NCI-H1417 (cell line): ENCODE results near the gene CKB.

Experiments used
- DNase-seq, 3 experiments: peaks; one replicate each; lab custom pipeline; 2025; lab: John Stamatoyannopoulos, UW

Gene CKB

DNA sequence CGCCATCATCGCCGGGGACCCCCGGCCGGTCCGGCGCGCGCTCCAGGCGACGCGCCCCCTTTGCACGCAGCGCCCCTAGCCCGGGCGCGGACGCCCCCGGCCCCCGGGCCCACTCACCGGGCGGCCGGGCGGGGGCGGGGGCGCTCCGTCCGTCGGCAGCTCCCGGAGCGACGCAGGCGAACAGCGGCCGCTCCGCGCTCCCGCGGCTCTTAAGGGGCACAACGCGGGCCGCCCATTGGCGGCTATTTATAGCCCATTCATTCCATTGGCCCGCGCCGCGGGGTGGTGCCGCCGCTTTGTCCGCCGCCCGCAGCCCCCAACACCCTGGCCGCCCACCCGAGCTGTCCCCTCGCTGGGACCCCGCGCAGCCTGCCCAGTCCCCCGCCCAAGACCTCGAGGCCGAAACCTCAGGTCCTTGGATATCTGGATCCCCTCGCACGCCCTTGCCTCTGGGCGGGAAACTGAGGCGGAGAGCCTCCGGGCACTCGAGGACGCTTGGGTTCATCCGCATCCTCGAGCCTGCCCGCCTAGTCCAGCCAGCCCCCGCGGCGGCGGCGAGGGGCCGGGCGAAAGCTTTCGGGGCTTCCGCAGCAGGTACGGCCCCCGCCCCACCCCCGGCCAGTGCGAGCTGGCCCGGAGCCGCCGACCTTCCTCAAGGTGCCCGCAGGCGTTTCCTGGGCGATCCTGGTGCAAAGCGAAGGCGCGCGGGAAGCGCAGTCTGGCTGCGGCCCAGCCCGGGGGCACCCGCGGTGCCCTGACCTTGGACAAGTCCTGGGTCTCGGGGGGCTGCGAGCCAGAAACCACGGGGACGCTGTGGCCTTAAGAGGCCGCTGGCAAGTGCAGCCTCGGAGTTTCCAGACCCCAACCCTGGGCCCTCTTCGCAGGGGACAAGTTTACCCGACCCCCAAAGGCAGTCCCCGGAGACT is at the start of gene CKB:
TSS of gene CKB (minus strand) at position 182 of the 926 bp plus-strand sequence. CDS start 337 bp downstream, outside the sequence.
- peak; percentile 87 to 92 (median 91) for DNase-seq

DNA sequence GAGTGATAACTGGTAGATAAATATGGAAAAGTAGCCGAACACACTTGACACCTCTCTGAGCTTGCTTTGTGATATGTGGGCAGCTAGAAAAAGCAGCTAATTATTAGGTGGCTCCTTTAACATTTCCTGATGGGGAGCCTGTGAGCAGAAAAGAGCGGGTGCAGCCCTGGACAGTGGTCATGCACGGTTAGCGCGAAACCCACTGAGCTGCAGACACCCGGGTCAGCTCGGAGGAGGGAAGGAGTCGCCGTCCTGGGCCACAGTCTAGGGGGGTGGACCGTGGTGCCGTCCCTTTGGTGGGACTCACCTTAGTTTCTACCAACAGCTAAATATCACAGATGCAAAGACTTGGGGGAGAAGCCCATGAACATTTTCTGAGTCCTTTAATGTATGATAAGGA is 46.8 kb upstream of the CKB start:
- DNase-seq, result peak in 1 of 3 experiments; percentile 94

DNA sequence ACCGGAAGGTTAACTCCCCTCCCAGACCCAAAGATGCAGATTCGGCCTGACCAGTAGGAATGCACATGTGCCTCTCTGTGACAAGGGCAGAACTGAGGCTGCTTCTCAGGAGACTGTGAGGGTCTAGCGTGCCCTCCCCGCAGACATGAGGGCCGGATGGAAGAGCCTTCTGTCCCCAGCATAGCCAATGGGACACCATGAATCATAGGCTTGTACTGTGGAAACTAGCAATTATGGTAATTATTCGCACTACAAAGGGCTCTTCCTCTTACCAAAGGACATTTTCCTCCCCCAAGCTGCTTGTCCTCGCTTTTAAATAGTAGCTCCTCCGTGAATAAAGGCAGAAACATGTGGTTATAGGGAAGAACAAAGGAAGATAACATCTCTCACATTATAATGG is 46.3 kb upstream of the CKB start:
- DNase-seq, result peak in 2 of 3 experiments; percentile 94 to 99

DNA sequence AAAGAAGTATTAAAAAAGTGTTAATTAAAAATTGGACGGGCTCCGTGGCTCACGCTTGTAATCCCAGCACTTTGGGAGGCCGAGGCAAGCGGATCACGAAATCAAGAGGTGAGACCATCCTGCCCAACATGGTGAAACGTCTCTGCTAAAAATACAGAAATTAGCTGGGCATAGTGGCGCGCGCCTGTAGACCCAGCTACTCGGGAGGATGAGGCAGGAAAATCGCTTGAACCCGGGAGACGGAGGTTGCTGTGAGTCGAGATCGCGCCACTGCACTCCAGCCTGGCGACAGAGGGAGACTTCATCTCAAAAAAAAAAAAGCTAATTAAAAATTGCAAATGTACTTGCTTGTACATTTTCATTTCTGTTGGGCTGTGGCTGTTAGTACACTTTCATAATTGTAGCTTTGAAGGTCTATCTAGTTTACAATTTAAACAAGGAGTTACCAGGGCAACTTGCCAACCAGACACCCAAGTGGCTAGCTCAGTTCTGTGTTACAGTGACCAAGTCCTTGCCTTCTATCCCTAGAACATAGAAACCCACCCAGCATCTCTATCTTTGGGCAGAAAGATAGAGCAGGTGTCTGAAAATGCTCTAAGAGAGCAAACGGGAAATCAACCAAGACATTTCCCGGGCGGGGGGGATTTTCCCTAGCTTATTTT is 41.3 kb upstream of the CKB start:
- DNase-seq, result peak in 1 of 3 experiments; percentile 50

DNA sequence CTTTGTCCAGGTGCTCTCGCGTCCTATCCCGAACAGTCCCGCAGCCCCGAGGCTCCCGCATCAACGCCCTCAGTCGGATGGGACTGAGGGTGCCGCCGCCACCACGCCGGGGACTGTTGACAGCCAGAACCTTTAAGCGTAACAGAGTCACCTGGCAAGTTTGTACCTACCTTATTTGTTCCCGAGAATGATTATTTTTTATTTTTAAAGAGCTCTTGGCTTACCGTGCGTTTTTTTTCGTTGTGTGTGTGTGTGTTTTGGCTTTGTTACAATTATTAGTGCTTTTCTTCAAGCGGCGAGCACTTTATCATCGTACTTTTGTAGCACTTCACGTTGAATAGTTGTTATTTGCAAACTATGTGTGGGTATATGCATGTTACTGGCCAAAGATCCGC is 40.6 kb upstream of the CKB start:
- DNase-seq, result no peak

DNA sequence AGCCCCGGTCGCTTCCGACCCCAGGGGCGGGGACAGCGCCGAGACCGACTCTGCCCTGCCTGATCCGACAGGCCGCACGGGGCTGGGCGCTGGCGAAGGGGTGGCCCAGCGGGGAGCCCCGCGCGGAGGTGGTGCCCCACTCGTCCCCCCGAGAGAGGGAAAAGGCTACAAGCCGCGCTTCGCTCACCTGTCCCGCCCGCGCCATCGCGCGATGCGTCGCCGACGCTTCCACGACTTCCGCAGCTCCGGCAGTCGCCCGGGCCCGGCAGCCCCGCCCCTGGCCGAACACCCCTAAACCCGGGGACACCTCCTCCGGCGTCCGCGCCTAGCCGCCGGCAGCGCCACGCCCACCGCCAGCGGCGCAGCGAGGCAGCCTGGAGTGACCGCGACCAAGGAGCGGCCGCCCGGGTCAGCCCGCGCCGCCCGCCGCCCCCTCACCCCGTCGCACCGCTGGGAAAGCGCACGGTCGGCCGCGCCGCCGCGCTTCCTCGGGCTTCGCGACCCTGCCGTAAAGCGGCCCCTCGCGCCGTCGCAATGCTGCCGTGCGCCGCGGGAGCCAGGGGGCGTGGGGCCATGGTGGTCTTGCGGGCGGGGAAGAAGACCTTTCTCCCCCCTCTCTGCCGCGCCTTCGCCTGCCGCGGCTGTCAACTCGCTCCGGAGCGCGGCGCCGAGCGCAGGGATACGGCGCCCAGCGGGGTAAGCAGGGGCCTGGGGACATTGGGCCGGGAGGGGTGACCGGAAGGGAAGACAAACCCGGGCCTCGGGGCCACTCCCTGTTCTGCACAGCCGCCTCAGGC is 40.0 kb upstream of the CKB start, which contains the start of the genes BAG5 and COA8:
TSS of gene BAG5 (minus strand) at position 229 of the 797 bp plus-strand sequence. CDS start 1,493 bp downstream, outside the sequence.
TSS of gene COA8 (plus strand) at position 532 of the 797 bp plus-strand sequence. CDS start at position 574, 42 bp downstream.
- DNase-seq, result peak; percentile 95 to 96 (median 96)

DNA sequence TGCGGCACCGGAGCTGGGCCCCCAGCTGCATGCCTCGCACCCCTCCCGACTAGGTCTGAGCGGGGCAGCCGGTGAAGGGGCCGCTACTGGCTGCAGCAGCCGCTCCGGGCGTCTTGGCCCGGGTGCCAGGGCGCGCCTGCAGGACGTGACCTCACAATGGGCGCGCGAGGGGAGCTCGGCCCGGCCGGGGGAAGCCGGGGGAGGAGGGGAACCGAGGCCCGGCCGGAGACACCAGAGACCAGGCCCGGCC is 39.5 kb upstream of the CKB start:
- DNase-seq, result no peak

DNA sequence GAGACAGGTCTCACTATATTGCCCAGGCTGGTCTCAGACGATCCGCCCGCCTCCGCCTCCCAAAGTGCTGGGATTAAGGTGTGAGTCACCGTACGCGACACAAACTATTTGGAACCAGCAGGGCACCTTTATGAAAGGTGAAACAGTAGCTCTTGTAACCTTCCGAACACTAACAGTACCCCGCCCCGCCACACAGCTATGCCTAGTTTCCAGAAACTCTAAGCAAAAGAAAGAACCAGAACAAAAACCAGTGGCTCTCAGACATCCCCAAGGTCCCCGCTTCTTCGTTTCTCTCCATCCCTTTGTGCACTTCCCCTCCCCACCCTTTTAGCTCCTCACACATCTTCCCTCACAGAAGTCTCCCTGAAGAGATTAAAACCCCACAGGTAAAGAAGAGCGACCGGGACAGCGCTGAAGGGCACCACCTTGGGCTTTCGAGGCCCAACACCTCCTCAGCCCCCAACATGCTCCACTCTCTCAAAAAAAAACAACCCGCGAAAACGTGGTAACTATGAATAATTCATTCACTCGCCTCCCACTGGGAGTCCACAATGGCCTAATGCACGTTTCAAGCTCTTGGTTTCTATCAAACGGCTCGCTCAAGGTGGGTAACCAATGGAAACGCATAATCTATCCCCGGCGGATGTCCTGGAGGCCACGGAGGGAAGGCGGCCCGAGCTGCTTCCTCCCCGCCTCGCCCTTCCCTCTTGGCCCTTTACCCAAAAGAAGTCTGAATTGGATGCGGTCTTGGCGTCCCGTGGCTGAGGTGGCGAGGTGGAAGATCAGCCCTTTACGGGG is 39.0 kb upstream of the CKB start:
- peak; percentile 19 to 80 (median 71) for DNase-seq

DNA sequence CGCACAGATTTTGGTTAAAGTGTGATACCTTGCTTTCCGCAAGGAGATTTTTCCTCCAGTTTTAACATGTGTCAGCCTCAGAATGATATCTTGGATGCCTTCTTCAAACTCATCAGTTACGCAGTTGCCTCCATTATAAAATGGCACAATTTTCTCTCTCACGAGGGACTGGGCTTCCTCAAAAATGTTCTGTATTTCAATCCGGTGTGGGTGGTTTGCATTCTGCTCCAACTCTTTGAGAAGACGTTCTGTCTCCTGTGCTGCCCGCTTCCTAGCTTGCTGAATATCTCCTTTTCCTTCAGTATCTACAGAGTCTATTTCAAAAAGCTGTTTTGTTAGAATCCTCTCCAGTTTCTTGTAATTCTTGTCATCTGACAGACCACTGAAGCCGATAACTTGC is 38.1 kb upstream of the CKB start:
- DNase-seq, result no peak

DNA sequence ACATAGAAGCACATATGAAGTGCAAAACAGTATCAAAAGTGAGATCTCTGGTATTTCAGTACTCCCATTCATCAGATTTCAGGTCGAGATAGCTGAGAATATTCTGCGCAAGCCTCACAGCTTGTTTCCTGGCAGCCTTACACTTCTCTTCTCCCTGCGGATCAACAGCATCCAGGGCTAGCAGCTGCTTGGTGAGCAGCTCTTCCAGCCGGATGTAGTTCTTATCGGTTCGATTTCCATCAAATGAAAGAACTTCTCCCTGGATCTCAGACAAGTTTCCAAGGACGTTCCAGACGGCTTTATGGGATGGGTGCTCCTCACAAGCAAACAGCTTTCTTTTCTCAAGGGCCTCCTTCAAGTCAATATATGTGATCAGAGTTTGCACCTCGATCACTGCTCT is 37.1 kb upstream of the CKB start:
- DNase-seq, result no peak

DNA sequence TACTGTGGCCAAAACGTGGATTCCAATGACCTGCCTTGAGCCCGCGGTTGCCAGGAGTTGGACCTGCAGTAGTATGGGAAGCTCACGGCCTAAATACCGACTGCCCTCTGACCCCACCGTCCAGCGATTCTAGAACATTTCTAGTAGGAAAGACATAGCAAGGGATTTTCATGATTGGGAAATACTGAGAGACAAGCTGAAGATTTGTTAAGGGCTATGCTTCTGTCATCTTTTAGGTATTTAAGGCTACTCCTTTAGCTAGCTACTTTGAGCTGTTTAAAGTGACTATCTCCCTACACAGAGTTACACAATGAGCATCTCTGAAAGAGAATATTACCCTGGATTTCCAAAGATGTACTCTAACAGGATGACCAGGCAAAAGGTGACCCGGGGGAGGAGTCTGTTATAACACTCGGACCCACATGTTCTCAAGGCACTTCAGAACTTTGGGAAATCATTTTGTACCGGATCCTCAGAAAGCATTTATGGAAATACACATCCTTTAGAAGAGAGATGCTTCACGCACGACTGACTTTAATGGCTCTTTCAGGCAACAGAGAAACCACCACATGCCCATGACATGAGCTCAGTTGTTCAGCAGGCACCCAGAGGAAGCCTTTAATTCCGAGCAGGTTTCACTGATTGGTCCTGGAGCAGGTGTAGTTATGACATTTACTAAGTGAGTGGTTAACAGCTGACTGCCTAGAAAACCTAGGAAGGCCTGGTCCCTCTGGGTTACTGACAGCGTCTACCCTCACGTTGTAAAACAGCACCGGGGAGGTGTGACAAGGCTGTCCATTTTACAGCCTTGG is 35.6 kb upstream of the CKB start:
- DNase-seq, result peak in 2 of 3 experiments; percentile 36 to 94

DNA sequence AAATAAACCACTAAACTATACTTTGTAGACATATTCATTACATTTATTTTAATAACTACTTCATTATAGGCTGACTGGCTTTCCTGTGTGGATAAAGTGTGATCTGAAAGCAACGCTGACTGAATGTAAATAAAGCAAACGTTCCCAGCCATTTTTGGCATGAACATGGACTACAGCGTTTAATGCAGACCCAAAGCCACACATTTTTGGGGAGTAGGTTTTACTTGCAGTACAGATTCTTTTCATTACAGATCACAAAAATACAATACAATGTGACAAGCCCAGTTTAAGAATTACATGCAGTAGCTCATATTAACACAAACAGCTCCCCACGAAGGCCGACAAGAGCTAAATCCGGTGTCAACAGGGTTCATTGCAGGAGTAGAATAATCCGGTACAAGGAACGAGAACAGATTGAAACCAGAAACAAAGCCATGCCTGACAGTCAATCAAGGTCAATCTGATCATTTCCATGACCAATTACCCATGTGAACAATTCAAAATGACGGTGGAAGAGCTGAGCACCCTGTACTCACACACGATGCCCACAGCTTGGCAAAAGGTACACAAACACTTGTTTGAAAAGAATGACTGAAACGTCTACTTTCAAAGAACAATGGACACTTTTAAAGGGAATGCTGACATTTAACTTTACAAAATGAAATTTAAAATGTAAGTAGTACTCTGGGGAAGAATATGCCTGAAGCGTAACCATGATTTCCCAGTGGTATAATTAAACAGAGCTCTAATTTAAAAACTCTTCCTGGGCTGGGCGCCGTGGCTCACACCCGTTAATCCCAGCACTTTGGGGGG is 34.5 kb upstream of the CKB start:
- peak in 1 of 3 experiments; percentile 17 for DNase-seq

DNA sequence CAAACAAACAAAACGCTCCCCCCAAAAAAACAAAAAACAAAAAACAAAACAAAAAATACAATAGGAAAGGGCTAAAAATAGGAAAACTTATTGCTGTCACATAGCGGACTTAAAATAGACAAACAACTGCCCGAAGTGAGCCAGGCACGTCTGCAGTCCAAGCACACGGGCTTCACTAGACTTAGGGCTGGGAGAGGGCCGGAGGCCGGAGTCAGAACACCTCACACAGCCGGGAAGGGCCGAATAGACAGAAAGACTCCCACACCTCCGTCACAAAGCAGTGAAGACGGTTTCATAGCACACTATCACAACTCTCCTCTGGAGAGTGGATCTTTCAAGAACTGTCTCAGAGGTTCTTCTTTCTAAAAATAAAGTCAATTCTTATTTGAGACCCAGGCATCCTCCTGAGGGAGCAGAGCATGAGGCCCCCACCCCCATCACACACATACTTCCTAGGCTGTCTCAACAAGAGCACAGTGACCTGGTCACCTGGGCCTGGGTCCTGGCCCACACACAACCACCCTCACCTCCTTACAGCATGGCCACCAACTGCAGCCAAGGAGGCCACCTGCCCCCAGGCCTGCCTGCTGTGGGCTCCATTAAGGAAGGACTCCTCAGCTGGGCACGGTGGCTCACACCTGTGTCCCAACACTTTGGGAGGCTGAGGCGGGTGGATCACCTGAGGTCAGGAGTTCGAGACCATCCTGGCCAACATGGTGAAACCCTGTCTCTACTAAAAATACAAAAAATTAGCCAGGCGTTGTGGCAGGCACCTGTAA is 33.1 kb upstream of the CKB start:
- DNase-seq, result no peak

DNA sequence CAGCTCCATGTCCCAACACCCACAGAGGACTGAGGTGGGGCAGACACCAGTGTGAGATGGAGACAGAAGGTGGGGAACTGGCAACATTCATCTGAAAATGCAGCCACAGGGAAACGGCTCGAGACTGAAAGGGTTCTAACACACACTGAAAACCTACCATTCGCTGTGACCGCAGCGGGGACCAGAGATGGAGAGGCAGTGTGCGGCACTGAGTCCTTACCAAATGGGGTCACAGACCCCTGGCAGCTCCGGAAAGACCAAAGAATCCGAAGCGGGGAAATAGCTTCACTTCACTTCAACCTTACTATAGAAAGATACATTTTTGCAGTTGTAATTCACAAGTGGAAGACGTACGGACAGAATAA is 30.2 kb upstream of the CKB start:
- no peak for DNase-seq

DNA sequence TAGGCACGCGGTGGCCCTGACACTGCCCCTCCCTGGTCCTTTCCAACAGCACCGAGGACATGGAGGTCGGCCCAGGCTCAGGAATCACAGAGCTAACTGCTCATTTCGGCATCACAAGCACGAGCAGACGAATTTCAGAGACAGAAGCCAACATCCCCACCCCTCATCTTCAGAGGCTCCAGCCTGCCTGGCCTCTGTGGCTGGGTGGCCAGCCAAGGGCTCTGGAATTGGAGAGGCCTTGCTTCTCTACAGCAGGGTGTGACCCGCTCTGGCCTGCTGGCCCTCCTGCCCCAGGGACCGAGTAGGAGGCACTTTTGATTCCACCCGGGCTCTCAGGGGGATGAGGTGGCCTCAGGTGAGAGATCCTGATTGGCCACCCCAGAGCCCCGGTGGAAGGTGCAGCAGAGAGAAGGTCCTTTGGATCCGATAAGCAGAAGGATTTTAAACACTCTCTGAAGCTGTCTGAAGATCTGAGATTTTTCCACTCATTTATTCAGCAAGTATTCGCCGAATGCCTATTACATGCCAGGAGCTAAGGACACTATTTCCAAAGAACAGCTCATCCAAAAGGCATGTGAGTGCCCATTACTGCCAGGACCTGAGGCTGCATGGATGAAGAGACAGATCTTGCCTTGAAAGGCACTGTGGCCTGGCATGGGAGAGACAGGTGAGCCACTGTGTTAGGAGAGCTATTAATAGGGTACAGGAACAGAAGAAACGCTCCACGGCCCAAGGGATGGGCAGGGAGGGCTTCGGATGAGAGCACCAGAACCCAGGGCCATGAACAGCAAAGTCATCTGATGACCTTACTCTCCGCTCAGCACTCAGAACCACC is 29.6 kb upstream of the CKB start:
- DNase-seq, result no peak

DNA sequence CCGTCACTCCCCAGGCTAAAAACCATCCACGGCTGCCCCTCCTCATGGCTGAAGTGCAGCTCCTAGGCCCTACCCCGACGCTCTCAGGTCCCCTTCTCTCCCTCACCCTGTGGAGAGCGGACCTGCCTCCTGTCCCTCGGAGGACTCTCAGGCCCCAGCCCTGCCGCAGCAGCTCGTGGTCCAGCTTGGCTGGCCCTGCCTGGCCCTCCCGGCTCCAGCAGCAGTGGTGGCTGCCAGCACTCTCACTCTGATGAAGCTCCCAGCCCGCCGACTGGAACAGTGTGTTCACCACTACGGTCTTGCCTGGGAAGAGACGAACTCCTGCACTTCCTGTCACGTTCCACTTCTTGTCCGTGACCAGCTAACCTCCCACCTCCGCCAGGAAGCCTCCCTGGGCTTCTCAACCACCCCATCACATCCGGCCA is 28.7 kb upstream of the CKB start:
- DNase-seq, result peak in 1 of 3 experiments; percentile 39

DNA sequence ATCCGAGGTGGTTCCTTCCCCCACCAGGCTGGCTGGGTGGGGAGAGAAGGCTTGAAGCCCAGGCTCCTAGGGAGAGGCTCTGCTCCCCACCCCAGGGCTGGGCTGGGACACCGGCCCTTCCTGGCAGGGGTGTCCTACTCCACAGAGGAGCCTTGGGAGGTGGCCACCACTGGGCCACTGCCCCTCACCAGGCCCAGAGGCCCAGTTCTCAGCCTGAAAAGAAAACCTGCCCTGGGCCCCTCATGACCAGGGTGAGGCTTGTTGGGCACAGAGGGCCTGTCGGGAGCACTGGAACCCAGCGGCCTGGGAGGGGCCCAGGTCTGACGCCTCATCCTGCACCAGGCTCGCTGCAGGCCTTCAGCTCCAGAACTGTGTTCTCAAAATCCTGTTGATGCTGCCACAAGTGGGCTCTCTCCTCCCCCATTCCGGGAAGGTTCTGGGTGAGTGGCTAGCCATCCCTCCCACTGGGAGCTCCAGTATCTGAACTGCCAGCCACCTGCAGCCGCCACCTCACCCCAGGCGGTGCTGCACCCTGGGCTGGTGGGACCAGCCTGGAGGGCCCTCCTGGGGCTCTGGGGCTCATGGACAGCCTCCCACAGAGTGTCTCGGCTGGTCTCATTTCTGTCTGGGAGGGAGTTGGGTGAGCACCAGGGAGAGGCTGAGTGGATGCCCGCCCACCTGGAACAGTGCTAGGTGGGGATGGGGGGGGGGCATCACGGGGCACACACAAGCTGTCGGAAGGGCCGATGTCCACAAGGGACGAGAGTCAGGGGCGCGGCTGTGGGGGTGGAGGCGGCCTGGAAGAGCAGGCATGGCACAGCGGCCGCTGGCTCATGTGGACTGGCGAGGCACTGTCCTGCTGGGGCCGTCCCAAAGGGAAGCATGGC is 28.1 kb upstream of the CKB start:
- peak; percentile 43 to 88 (median 78) for DNase-seq
